ENCODE data around the gene CCER1.

The CCER1 gene

GRCh38 chr12:90917431-90917830, 37.5 kb downstream of the CCER1 start:
- no peak for DNase-seq (ENCODE audit: low read depth)

DNA sequence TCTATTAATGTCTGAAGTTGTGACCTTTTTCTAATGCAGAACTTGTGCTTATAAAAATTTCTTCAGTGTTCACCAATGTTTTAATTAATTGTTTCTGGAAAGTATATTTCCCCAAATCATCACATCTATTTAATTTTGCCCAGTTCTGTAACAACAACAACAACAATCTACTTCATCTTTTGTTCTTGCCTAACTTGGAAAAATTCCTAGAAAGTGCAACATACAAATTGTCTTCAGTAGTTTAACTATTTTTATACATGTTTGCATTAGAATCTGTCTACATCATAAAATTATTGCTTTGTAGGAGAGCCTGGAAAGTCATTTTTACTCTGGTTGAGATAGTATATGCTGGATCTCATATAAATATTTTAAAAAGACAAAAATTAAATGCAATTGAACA, 38.5 kb downstream of the CCER1 start:
- DNase-seq (ENCODE audit: low read depth) = no peak

- DNase-seq (ENCODE audit: low read depth) = no peak
Observed at GRCh38 chr12:90915353-90915752, 39.6 kb downstream of the CCER1 start.

DNA sequence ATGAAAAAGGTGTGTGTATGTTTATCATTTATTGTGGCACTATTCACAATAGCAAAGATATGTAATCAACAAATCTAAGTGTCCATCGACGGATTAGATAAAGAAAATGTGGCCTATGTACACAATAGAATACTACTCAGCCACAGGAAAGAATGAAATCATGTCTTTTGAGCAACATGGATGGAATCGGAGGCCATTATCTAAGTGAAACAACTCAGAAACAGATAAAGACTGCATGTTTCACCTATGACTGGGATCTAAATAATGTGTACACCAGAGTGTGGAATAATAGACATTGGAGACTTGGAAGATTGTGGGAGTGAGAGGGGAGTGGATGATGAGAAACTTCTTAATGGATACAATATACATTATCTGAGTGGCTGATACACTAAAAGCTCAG, 44.0 kb downstream of the CCER1 start:
- DNase-seq (ENCODE audit: low read depth) = no peak

DNA sequence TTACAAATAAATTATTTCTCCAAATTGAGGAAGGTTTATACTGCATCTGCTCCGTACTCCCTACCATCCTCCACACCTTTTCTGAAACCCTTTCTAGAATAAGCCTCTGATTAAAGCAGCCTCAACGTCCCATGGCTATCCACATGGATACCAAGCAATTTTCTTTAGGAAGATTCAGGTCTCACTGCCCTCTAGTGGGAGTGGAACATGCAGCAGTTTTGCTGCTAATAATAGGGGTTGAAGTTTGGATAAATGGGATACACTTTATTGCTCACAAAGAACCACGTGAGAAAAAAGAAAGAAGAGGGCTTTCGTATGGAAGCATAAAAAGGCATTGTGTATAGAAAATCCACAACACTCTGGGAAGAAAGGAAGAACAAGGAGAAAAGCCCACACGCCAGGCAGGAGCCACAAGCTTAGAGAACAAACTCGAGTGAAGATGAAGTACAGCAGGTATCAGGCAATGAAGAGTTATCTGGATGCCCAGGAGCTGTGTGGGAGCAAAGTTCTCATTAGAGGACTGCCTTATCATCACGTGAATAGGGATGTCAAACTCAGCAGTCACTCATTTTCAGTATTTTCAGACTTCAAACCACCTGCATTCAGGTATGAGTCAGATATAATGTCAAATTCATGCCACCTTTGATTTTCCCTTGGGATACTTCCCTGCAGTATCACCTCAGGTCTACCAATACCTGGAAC, 45.8 kb downstream of the CCER1 start:
- no peak for DNase-seq (ENCODE audit: low read depth)

- DNase-seq (ENCODE audit: low read depth) = no peak
Observed at GRCh38 chr12:90908465-90908864, 46.5 kb downstream of the CCER1 start.

DNA sequence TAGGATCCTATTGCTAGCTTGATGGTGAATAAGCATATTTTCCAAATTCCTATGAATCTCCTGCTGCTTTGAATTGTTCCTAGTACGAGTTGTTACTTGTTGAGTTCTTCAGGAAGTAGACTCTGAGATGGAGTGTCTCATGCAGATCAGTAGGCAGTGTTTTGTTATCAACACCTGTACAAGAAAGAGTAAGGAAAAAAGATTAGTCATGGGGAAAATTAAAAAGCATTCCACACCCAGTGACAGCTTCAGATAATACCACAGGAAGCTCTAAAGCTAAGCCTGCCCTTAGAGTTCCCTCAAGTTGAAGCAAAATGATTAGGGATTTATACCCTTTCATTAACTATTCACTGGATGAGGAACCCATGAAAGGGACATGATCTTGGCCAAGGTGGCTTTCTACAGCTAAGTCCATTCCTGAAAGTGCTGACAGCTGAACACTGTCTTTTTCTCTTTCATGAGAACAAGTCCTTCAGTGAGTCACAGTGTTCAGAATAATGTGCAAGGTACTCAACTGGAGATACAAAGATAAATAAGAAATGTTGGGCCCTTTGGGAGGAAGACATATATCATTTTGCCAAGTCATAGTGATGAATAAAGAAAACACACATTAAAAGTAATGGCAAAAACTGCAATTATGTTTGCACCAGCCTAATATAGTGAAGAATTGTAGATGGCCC, 49.1 kb downstream of the CCER1 start:
- DNase-seq (ENCODE audit: low read depth) = no peak

DNA sequence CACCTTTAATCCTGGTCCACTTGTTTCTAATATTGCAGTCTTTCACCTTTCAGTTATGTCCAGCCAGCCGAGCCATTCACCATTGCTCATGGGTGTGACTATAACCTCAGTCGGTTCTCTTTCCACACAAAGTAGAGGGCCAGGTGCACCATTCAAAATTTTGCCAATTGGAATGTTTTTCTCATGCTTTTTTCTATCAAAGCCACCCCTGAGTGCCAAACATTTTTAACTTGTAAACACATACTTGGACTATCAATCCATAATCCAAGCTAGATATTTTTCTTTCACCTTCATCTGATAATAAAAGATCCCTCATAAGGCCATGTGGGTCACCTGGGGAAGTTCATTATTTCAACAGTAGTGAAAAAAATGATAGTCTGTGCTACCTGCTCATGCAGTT, 52.4 kb downstream of the CCER1 start:
- DNase-seq (ENCODE audit: low read depth) = no peak

All from activated T-cell treated with anti-CD3 and anti-CD28 coated beads for 24 hours (primary cell).